GM18907 (cell line): Measurements from ENCODE around the gene XRCC3.

ENCODE experiments used
- ATAC-seq: cut with Tn5 transposase; IDR thresholded peaks from one replicate; pipeline ENCODE4 v1.9.1; 2021; ENCODE audit warnings: mild to moderate bottlenecking, moderate library complexity; ENCODE audit not compliant: unreplicated experiment

Gene XRCC3

GRCh38 chr14:103715052-103716000 lies at the start of gene XRCC3, which contains the start of gene ZFYVE21:
Gene XRCC3, minus strand, starts transcription at chr14:103715451. Its CDS starts 4,364 bp downstream, at chr14:103711087.
Gene ZFYVE21, plus strand, starts transcription at chr14:103715810. Its CDS starts 32 bp downstream, at chr14:103715842.
- ATAC-seq, result peak; percentile 94

DNA sequence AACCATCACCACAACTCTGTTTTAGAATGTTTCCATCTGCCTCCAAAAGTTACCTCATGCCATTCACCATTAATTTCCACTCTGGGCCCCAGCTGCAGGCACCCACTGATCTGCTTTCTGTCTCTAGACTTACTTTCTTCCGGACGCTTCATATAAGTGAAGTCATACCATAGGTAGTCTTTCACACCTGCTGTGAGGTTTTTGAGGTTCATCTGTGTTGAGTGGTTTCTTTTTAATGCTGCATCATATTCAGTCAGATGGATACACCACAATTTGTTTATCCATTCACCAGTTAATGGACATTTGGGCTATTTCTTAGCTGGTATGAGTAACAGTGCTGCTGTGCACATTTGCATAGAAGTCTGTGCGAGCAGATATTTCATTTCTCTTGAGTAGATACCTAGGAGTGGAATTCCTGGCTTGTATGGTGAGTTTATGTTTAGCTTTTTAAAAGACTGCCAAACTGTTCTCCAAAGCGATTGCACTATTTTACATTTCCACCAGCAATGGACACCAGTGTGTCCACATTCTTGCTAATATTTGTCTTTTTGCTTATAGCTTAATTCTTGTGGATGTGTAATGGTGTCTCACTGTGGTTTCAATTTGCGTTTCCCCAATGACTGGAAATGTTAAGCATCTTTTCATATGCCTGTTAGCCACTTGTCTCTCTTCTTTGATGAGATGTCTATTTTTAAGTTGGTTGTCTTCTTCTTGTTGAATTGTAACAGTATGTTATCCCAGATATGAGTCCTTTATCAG lies 48.7 kb upstream of the XRCC3 start:
- peak; percentile 86 for ATAC-seq

GRCh38 chr14:103762541-103762940 lies 47.3 kb upstream of the XRCC3 start:
- no peak for ATAC-seq

DNA sequence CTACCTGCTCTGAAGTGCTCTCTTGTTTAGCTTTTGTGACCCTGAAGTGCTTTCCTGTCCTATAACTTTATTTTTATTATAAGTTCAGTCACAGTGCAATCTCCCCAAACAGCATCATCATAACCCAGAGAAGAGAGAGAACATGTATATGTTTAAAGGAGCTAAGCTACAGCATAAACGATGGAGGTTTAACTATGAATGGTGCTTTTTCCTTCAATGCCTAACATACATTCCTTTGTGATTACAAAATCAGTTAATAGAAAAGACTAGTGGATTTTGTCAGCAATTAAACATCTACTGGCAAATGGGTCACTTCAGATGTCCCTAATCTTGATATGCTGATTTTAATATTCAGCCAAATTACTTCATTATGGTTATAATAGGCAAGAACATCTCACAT lies 46.8 kb upstream of the XRCC3 start:
- no peak for ATAC-seq

- ATAC-seq, result no peak
Observed at GRCh38 chr14:103758059-103758776, 43.0 kb upstream of the XRCC3 start.

DNA sequence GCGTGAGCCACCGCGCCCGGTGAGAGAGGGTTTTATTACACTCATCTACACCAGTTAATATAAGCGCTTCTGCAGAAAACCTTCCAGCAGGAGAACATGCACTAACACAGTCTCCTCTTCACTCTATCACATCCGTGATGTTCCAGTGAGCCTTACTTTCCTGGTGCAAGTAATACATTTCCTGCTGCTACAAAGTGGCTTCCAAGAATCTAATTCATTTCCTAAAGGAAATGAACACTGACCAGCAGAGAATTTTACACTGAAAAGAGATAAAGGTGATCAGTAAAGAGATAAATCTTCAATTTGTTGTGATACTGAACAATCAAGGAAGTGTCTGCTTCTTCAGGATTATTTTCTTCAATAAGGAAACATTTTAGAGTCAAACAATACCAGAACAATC lies 39.8 kb upstream of the XRCC3 start:
- no peak for ATAC-seq

- ATAC-seq, result no peak
Observed at GRCh38 chr14:103753774-103754173, 38.5 kb upstream of the XRCC3 start.

- ATAC-seq, result no peak
Observed at GRCh38 chr14:103749860-103750259, 34.6 kb upstream of the XRCC3 start.

GRCh38 chr14:103749452-103749851 lies 34.2 kb upstream of the XRCC3 start:
- no peak for ATAC-seq

DNA sequence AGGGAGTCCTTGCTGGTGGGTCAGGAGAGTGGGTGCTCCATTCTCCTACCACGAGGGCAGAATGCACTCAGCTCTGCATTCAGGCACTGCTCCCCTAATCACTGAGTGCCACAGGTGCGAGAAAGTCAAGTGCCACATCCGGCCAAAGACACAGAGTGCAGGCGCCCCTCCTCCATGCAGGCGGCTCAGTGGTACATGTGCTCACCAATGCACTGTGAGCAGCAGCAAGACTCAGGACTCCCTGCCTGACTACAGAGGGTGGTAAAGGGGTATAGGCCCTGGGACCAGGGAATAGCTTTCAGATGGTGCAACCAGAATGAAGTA lies 33.2 kb upstream of the XRCC3 start:
- no peak for ATAC-seq

DNA sequence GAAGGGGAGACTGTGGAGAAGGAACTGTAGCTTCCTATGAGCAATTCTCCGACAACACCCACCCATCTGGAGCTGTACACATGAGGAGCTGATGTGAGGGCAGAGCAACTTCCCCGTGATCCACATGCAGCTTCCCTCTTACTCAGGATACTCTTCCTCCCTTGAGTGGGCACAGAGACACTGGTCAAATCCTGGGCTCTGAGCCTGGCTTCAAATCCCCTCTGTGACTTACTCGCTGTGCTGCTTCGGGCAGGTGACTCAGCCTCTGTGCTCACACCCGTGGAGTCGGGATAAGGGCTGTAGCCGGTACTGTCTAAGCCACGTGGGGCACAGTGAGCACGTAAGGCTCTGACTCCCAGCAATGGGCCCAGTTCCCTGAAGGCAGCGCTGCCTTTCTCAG lies 31.4 kb upstream of the XRCC3 start:
- ATAC-seq, result no peak

DNA sequence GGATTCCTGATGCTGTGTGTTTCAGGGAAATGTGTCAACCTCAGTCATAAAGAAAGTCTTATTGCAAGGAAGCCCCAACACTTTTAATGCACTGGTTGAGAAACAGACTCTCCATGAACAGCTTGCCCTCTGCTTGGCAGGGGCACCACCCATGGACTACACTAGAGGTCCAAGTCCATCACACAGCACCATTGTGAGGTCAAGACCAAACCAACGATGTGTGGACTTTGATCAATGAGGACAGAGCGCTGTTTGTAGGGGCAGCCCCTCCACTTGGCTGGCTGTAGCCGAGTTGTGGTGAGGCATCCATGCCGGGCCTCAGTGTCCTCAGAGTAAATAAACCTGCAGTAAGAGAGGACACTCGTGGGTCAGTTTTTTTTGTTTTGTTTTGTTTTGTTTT lies 30.2 kb upstream of the XRCC3 start:
- ATAC-seq, result no peak

DNA sequence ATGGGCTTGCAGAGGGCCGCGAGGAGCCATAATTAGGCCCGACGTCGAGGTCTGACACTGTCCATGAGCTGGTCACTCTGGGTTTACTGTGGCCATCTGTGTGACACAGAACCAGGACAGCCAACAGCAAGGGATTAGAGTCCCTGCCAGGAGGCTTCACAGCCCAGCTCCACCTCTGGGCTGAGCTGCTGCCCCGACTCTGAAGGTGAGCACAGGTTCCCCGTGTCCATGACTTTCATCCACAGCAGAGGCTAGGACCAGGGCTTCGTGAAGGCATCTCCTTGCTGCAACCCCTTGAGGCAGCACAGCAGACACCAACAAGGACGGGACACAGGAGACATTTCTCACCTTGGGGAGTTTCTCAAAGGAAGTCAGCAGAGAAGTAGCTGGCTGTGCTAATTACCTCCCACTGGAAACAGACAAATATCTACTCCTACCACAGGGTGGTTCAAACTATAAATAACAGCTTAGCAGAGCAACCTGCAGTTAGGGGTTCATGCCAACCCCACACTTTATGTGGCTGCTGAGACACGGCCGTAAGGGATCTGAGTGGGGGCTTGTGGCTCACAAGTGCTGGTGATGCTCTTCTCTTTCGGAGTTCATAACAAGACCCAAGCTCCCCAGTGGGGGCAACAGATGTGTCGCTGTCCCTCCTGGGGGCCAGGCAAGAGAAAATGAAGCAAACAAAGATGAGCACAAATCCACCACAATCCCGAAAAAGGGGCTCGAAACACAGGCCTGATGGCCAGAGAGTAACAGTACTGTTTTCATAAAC lies 29.6 kb upstream of the XRCC3 start:
- no peak for ATAC-seq

DNA sequence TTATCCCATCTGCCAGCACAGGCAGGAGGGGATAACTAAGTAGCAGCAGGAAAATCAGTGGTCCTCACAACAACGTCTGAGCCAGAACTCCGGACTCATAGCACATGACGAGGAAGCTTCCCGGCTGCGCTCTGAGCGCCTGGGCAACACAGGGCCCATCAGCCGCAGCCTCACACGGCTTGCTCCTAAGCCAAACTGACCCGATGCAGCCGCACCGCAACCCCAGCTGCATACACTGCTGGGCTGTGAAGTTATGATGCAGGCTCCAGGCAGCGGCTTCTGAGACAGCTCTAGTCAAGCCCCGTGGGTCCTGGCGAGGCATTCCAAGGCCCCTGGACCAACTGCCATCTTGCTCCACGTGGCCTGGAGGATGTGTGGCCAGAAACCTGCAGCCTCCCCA lies 28.4 kb upstream of the XRCC3 start:
- no peak for ATAC-seq

- no peak for ATAC-seq
Observed at GRCh38 chr14:103742499-103743255, 27.4 kb upstream of the XRCC3 start.

GRCh38 chr14:103741876-103742275 lies 26.6 kb upstream of the XRCC3 start:
- no peak for ATAC-seq

- ATAC-seq, result no peak
Observed at GRCh38 chr14:103740991-103741689, 25.9 kb upstream of the XRCC3 start.

DNA sequence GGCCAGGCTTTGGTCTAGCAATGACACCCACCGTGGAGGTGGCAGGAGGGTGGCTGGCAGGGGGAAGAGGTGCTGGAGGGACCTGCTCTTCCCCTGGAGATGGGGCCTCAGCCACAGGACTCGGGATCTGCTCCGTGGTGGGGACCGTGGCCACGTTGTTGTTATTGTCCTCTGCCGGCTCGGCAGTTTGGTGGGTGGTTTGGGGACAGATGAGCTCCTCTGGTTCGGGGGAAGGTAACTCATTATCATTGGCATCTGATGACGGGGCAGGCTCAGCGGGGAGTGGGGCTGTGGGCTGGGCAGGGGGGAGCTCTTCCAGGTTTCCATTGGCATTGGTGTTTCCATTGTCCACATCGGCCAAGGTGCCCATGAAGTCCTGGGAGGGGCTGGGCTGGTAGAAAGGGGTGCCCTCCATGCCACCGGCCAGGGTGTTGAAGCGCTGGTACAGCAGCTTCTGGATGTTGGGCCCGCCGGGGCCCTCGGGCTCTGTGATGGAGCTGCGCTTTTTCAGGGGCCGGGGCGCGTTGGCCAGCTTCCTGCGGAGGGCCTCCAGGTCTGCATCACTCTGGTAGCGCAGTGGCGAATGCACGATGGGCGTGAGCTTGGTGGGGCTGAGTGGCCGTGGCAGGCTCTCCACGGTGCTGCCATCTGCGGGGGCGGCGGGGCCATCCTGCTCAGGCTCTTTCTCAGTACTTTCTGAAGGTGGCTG lies 24.7 kb upstream of the XRCC3 start:
- ATAC-seq, result no peak

GRCh38 chr14:103739466-103739792 lies 24.2 kb upstream of the XRCC3 start:
- ATAC-seq, result no peak
